ENCODE results near the gene NKAIN2.

NKAIN2 gene

DNA sequence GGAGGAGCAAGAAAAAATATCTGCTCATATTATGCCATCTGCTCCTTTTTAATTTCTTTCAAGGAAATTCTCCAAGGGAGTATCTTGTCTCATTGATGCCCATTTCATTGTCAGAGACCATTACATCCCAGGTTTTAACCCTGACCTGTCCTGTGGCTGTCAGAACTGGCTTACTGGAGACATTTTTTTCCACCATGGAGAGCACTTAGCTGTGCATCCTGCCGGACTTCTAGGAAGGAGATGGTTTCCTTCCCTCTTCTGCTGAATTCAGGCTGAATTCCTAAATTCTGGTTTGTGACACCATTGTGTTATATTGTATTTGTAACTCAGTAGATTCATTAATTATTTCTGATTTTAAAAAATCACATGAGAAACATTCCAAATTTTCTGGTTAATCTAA lies 70.3 kb downstream of the NKAIN2 start:
- H3K4me2 ChIP-seq (ENCODE audit: low read depth, low read length, poor library complexity, severe bottlenecking): no peak overlapping the region

GRCh38 chr6:123875784-123876183 lies 72.1 kb downstream of the NKAIN2 start:
- H3K9ac ChIP-seq (ENCODE audit: low read length): no peak overlapping the region
- H3K27me3 ChIP-seq (ENCODE audit: low read length): no peaks in the 10 kb centered on the region
- H3K9me3 ChIP-seq (ENCODE audit: insufficient read depth, low read length): no peaks in the 10 kb centered on the region
- no peaks in the 10 kb centered on the region for H3F3A ChIP-seq (ENCODE audit: insufficient read depth)
- no peak overlapping the region for H3K4me2 ChIP-seq (ENCODE audit: low read depth, low read length, poor library complexity, severe bottlenecking)
- H3K79me2 ChIP-seq (ENCODE audit: insufficient read depth, low read length): no peaks in the 10 kb centered on the region
- no peak overlapping the region for H3K27ac ChIP-seq (ENCODE audit: low read depth, low read length)
- H4K20me1 ChIP-seq (ENCODE audit: low read depth, low read length): no peaks in the 10 kb centered on the region
- no peaks in the 10 kb centered on the region for H3K36me3 ChIP-seq (ENCODE audit: low read length)
- no peaks in the 10 kb centered on the region for H3K9me2 ChIP-seq (replicated peaks; ENCODE audit: insufficient read depth, low read length)
- no peak overlapping the region for H2AFZ ChIP-seq (ENCODE audit: low read depth, low read length, severe bottlenecking)
- TF ChIP-seq EZH2phosphoT487 (conservative IDR thresholded peaks at IDR 0.05; ENCODE audit: low read length) (no peak), CTCF (IDR thresholded peaks at IDR 0.05; ENCODE audit: insufficient read depth, low read length, poor library complexity, severe bottlenecking) (no peak)
- H3K4me3 ChIP-seq (ENCODE audit: insufficient read depth, low read length, poor library complexity, severe bottlenecking): no peak overlapping the region

More for the DNA sequence above, 70.3 kb downstream of the NKAIN2 start:
- Histone ChIP-seq H3K4me3 (ENCODE audit: insufficient read depth, low read length, poor library complexity, severe bottlenecking) (no peak overlapping the region), H4K20me1 (ENCODE audit: low read depth, low read length) (no peaks in the 10 kb centered on the region), H3K9me3 (ENCODE audit: insufficient read depth, low read length) (no peaks in the 10 kb centered on the region), H3K36me3 (ENCODE audit: low read length) (no peaks in the 10 kb centered on the region), H3K9me2 (replicated peaks; ENCODE audit: insufficient read depth, low read length) (no peaks in the 10 kb centered on the region), H3K27me3 (ENCODE audit: low read length) (no peaks in the 10 kb centered on the region), H3K79me2 (ENCODE audit: insufficient read depth, low read length) (no peaks in the 10 kb centered on the region), H2AFZ (ENCODE audit: low read depth, low read length, severe bottlenecking) (no peak overlapping the region), H3F3A (ENCODE audit: insufficient read depth) (no peaks in the 10 kb centered on the region), H3K9ac (ENCODE audit: low read length) (no peak overlapping the region), H3K27ac (ENCODE audit: low read depth, low read length) (no peak overlapping the region)
- TF ChIP-seq CTCF (IDR thresholded peaks at IDR 0.05; ENCODE audit: insufficient read depth, low read length, poor library complexity, severe bottlenecking): no peak
- TF ChIP-seq EZH2phosphoT487 (conservative IDR thresholded peaks at IDR 0.05; ENCODE audit: low read length): no peak

- Histone ChIP-seq H3K27ac (ENCODE audit: low read depth, low read length) (no peak overlapping the region), H3K9me2 (replicated peaks; ENCODE audit: insufficient read depth, low read length) (no peaks in the 10 kb centered on the region), H3K9ac (ENCODE audit: low read length) (no peak overlapping the region), H4K20me1 (ENCODE audit: low read depth, low read length) (no peaks in the 10 kb centered on the region), H3K79me2 (ENCODE audit: insufficient read depth, low read length) (no peaks in the 10 kb centered on the region), H3K9me3 (ENCODE audit: insufficient read depth, low read length) (no peaks in the 10 kb centered on the region), H3F3A (ENCODE audit: insufficient read depth) (no peaks in the 10 kb centered on the region), H2AFZ (ENCODE audit: low read depth, low read length, severe bottlenecking) (no peak overlapping the region), H3K27me3 (ENCODE audit: low read length) (no peaks in the 10 kb centered on the region), H3K4me2 (ENCODE audit: low read depth, low read length, poor library complexity, severe bottlenecking) (no peak overlapping the region), H3K36me3 (ENCODE audit: low read length) (no peaks in the 10 kb centered on the region), H3K4me3 (ENCODE audit: insufficient read depth, low read length, poor library complexity, severe bottlenecking) (no peak overlapping the region)
- no peak for TF ChIP-seq EZH2phosphoT487 (conservative IDR thresholded peaks at IDR 0.05; ENCODE audit: low read length)
- TF ChIP-seq CTCF (IDR thresholded peaks at IDR 0.05; ENCODE audit: insufficient read depth, low read length, poor library complexity, severe bottlenecking): no peak
These were observed 76.1 kb downstream of the NKAIN2 start for GRCh38 chr6:123879749-123880148.
